ENCODE measurements around the gene DNAJB5. TPM values are rescaled to one million over a fixed set of nuclear protein-coding genes. Genes with fewer than 3 reads are reported as not detected.
A peak's percentile ranks its signal among the peaks of the same experiment; 100 is the strongest.

Gene DNAJB5
- total RNA-seq, 2 donors from 2014 or later: 19.8 to 40.1 TPM

DNA sequence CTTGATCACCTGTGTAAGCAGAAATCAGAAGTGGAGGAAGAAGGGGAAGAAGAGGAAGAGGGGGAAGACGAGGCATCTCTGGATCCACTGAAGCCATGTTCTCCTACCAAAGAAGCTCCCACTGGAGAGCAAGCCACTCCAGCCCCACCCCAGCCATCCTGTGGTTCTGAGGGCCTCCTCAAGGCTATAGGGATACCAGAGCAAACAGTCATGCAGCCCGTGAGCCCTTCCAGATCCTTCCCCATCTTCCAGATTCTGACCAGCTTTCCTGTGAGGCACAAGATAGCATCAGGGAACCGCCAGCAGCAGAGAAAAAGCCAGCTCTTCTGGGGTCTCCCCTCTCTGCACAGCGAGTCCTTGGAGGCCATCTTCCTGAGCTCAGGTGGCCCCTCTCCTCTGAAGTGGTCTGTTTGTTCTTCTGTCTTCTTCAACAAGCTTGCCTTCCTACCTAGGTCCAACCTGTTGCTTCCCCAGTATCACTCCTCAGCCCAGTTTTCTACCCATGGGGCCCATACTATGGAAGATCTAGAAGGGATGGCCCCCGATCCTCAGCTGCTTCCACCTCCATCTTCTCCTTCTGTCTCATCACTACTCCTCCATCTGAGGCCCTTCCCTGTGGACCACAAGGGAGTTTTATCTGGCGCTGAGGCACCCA, 53.5 kb downstream of the DNAJB5 start:
- H3K27me3 Mint-ChIP-seq (ENCODE audit: insufficient read depth): no peaks in the 10 kb centered on the region
- 92% methylated on average over 4 to 6 of the region's 6 CpGs for WGBS, 2 experiments (ENCODE audit: insufficient coverage in 1 of 2, insufficient read length in 1 of 2)
- H3K4me1 Mint-ChIP-seq: no peaks in the 10 kb centered on the region
- Histone ChIP-seq H3K9ac (ENCODE audit: extremely low read depth, low read length, poor library complexity, severe bottlenecking) (no peak overlapping the region), H3K36me3 (ENCODE audit: control insufficient read depth, insufficient read depth, low read length) (peaks cover 27% of the 10 kb centered on the region), H3K4me1 (ENCODE audit: control insufficient read depth, insufficient read depth, low read length) (peaks cover 4% of the 10 kb centered on the region), H3K27me3 (ENCODE audit: control insufficient read depth, insufficient read depth, low read length, poor library complexity, severe bottlenecking) (no peaks in the 10 kb centered on the region), H3K9me3 (ENCODE audit: control insufficient read depth, low read length) (no peaks in the 10 kb centered on the region), H3K4me3 (ENCODE audit: low read length) (no peak overlapping the region), H3K27ac (ENCODE audit: low read depth, low read length) (no peak overlapping the region)
- H3K27ac Mint-ChIP-seq: peak overlapping the region; percentile 58
- no peak for DNase-seq
- H3K4me3 Mint-ChIP-seq: no peak overlapping the region
- no peaks in the 10 kb centered on the region for H3K9me3 Mint-ChIP-seq
- TF ChIP-seq, protein P1, sequence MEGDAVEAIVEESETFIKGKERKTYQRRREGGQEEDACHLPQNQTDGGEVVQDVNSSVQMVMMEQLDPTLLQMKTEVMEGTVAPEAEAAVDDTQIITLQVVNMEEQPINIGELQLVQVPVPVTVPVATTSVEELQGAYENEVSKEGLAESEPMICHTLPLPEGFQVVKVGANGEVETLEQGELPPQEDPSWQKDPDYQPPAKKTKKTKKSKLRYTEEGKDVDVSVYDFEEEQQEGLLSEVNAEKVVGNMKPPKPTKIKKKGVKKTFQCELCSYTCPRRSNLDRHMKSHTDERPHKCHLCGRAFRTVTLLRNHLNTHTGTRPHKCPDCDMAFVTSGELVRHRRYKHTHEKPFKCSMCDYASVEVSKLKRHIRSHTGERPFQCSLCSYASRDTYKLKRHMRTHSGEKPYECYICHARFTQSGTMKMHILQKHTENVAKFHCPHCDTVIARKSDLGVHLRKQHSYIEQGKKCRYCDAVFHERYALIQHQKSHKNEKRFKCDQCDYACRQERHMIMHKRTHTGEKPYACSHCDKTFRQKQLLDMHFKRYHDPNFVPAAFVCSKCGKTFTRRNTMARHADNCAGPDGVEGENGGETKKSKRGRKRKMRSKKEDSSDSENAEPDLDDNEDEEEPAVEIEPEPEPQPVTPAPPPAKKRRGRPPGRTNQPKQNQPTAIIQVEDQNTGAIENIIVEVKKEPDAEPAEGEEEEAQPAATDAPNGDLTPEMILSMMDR (conservative IDR thresholded peaks at IDR 0.05): no peak
- peaks cover 53% of the 10 kb centered on the region for H3K36me3 Mint-ChIP-seq (ENCODE audit: low read depth)

- Histone ChIP-seq H3K36me3 (ENCODE audit: control insufficient read depth, insufficient read depth, low read length) (peaks cover 27% of the 10 kb centered on the region), H3K27me3 (ENCODE audit: control insufficient read depth, insufficient read depth, low read length, poor library complexity, severe bottlenecking) (no peaks in the 10 kb centered on the region), H3K4me3 (ENCODE audit: low read length) (no peak overlapping the region), H3K27ac (ENCODE audit: low read depth, low read length) (no peak overlapping the region), H3K9ac (ENCODE audit: extremely low read depth, low read length, poor library complexity, severe bottlenecking) (no peak overlapping the region), H3K4me1 (ENCODE audit: control insufficient read depth, insufficient read depth, low read length) (peaks cover 4% of the 10 kb centered on the region), H3K9me3 (ENCODE audit: control insufficient read depth, low read length) (no peaks in the 10 kb centered on the region)
- Mint-ChIP-seq H3K27ac (no peak overlapping the region), H3K9me3 (no peaks in the 10 kb centered on the region), H3K36me3 (ENCODE audit: low read depth) (peaks cover 55% of the 10 kb centered on the region), H3K27me3 (ENCODE audit: insufficient read depth) (no peaks in the 10 kb centered on the region), H3K4me1 (no peaks in the 10 kb centered on the region), H3K4me3 (no peak overlapping the region)
- peak; percentile 71 for DNase-seq
- TF ChIP-seq, protein P1 (conservative IDR thresholded peaks at IDR 0.05): no peak
- WGBS, 2 experiments (ENCODE audit: insufficient coverage in 1 of 2, insufficient read length in 1 of 2): 83% methylated on average over 3 of the region's 3 CpGs; no CpG with 5 or more reads in 1 of the 2 experiments
Measured at GRCh38 chr9:35044071-35044470, 54.5 kb downstream of the DNAJB5 start.

Other genes with a start within 250 kb of the DNAJB5 start
- 1 to 10 TPM; 1.9 to 2.7 TPM for gene PHF24, start 31.5 kb upstream of the DNAJB5 start, total RNA-seq
- 100 to 1,000 TPM; 497 to 510 TPM for gene VCP, start 82.9 kb downstream of the DNAJB5 start, total RNA-seq
- 100 to 1,000 TPM in 1 of 2 donors, 10 to 100 TPM in 1; 94.7 to 112 TPM for gene FANCG, start 90.2 kb downstream of the DNAJB5 start, total RNA-seq
- gene PIGO, start 106.8 kb downstream of the DNAJB5 start, total RNA-seq: 10 to 100 TPM; 29.6 to 34.9 TPM
- 100 to 1,000 TPM; 158 to 201 TPM for gene STOML2, start 113.4 kb downstream of the DNAJB5 start, total RNA-seq
- gene ATOSB, start 126.1 kb downstream of the DNAJB5 start, total RNA-seq: 10 to 100 TPM; 21.1 to 22.7 TPM
- gene UNC13B, start 172.3 kb downstream of the DNAJB5 start, total RNA-seq: 10 to 100 TPM; 53.9 to 57.2 TPM

Data from endodermal cell (in vitro differentiated cells).